Mesendoderm (in vitro differentiated cells): Measurements from ENCODE around the gene KLHL6.

Experiments
- DNase-seq: peaks from one replicate; pipeline ENCODE4 v3.0.0; 2013
- H2AK5ac ChIP-seq: 2 replicates; pipeline ENCODE4 v1.6.1; 2013; ENCODE audit warnings: low read length, inconsistent platforms
- H2BK120ac ChIP-seq: 2 replicates; pipeline ENCODE4 v1.6.1; 2013; ENCODE audit warnings: low read depth, mild to moderate bottlenecking, low read length, moderate library complexity, mixed read lengths
- H2BK15ac ChIP-seq: replicated peaks from 2 replicates; pipeline ENCODE4 v1.6.1; 2013; ENCODE audit warnings: low read depth, mild to moderate bottlenecking, moderate library complexity
- H2BK5ac ChIP-seq: 2 replicates; pipeline ENCODE4 v1.6.1; 2013; ENCODE audit warnings: low read length, inconsistent platforms
- H3K18ac ChIP-seq: 2 replicates; pipeline ENCODE4 v1.6.1; 2013; ENCODE audit warnings: mild to moderate bottlenecking, low read length, mixed read lengths
- H3K23ac ChIP-seq: one replicate; pipeline ENCODE4 v1.6.1; 2013; ENCODE audit warnings: low read length
- H3K27ac ChIP-seq: 2 replicates; pipeline ENCODE4 v1.5.1; 2013; ENCODE audit warnings: low read depth, mild to moderate bottlenecking, inconsistent platforms, low read length, moderate library complexity
- H3K27me3 ChIP-seq: 2 replicates; pipeline ENCODE4 v1.6.1; 2013; ENCODE audit warnings: low read length, control low read depth, mild to moderate bottlenecking, inconsistent platforms; ENCODE audit not compliant: insufficient read depth, poor library complexity
- H3K36me3 ChIP-seq: 2 replicates; pipeline ENCODE4 v1.6.1; 2013; ENCODE audit warnings: low read length, inconsistent platforms; ENCODE audit not compliant: control insufficient read depth, insufficient read depth
- H3K4ac ChIP-seq: one replicate; pipeline ENCODE4 v1.6.1; 2013; ENCODE audit warnings: low read depth, mild to moderate bottlenecking, low read length, moderate library complexity
- H3K4me1 ChIP-seq: 2 replicates; pipeline ENCODE4 v1.6.1; 2013; ENCODE audit warnings: low read depth, low read length, inconsistent platforms; ENCODE audit not compliant: control insufficient read depth
- H3K4me2 ChIP-seq: 2 replicates; pipeline ENCODE4 v1.6.1; 2013; ENCODE audit warnings: low read length
- H3K4me3 ChIP-seq: 2 replicates; pipeline ENCODE4 v1.5.1; 2013; ENCODE audit warnings: mild to moderate bottlenecking, low read length
- H3K56ac ChIP-seq: one replicate; pipeline ENCODE4 v1.6.1; 2013; ENCODE audit warnings: low read length
- H3K79me1 ChIP-seq: 2 replicates; pipeline ENCODE4 v1.6.1; 2013; ENCODE audit warnings: low read length, inconsistent platforms
- H3K79me2 ChIP-seq: 2 replicates; pipeline ENCODE4 v1.6.1; 2013; ENCODE audit warnings: mild to moderate bottlenecking, low read length; ENCODE audit not compliant: control insufficient read depth, insufficient read depth
- H3K9ac ChIP-seq: 2 replicates; pipeline ENCODE4 v1.6.1; 2013; ENCODE audit warnings: low read length, inconsistent platforms
- H4K5ac ChIP-seq: one replicate; pipeline ENCODE4 v1.6.1; 2013; ENCODE audit warnings: low read length
- H4K8ac ChIP-seq: one replicate; pipeline ENCODE4 v1.6.1; 2013; ENCODE audit warnings: low read depth, mild to moderate bottlenecking, control low read depth, low read length, moderate library complexity
- WGBS: extraction: QIAGEN DNeasy Blood & Tissue Kit; methylation state at CpG from one replicate; pipeline ENCODE4 v1.1.7; 2013; ENCODE audit warnings: low lambda C conversion rate, missing lambda C conversion rate; ENCODE audit not compliant: insufficient coverage; ENCODE audit errors: extremely low coverage; 5-methylcytosine and 5-hydroxymethylcytosine counted together

KLHL6 gene

GRCh38 chr3:183485585-183485984 lies 69.9 kb downstream of the KLHL6 start:
- Histone ChIP-seq H3K79me1 (no peaks in the 10 kb centered on the region), H4K8ac (no peak overlapping the region), H3K56ac (no peak overlapping the region), H2AK5ac (no peak overlapping the region), H2BK15ac (no peak overlapping the region), H3K4ac (no peak overlapping the region), H3K4me2 (no peak overlapping the region), H4K5ac (no peak overlapping the region), H3K27me3 (no peaks in the 10 kb centered on the region), H2BK120ac (no peak overlapping the region), H3K4me1 (no peaks in the 10 kb centered on the region), H3K27ac (no peak overlapping the region), H3K36me3 (no peaks in the 10 kb centered on the region), H3K18ac (no peak overlapping the region), H3K4me3 (no peak overlapping the region), H3K9ac (no peak overlapping the region), H3K79me2 (no peaks in the 10 kb centered on the region), H3K23ac (no peak overlapping the region), H2BK5ac (no peak overlapping the region)
- no CpG with 5 or more reads among the region's 6 CpGs for WGBS
- DNase-seq: no peak

GRCh38 chr3:183485093-183485492 lies 70.4 kb downstream of the KLHL6 start:
- H2BK5ac ChIP-seq: no peak overlapping the region
- DNase-seq: no peak
- WGBS: no CpG with 5 or more reads among the region's 6 CpGs
- H3K4ac ChIP-seq: no peak overlapping the region
- no peak overlapping the region for H4K8ac ChIP-seq
- H3K27ac ChIP-seq: no peak overlapping the region
- no peak overlapping the region for H2BK15ac ChIP-seq
- H3K79me2 ChIP-seq: no peaks in the 10 kb centered on the region
- no peak overlapping the region for H3K4me2 ChIP-seq
- no peaks in the 10 kb centered on the region for H3K79me1 ChIP-seq
- H2BK120ac ChIP-seq: no peak overlapping the region
- no peak overlapping the region for H3K56ac ChIP-seq
- H2AK5ac ChIP-seq: no peak overlapping the region
- no peak overlapping the region for H4K5ac ChIP-seq
- no peak overlapping the region for H3K4me3 ChIP-seq
- no peak overlapping the region for H3K9ac ChIP-seq
- no peaks in the 10 kb centered on the region for H3K36me3 ChIP-seq
- H3K18ac ChIP-seq: no peak overlapping the region
- no peaks in the 10 kb centered on the region for H3K27me3 ChIP-seq
- H3K4me1 ChIP-seq: no peaks in the 10 kb centered on the region
- H3K23ac ChIP-seq: no peak overlapping the region

GRCh38 chr3:183484431-183485075 lies 71.0 kb downstream of the KLHL6 start:
- WGBS: no CpG with 5 or more reads among the region's 4 CpGs
- Histone ChIP-seq H2BK15ac (no peak overlapping the region), H2AK5ac (no peak overlapping the region), H4K8ac (no peak overlapping the region), H3K4me2 (no peak overlapping the region), H4K5ac (no peak overlapping the region), H3K79me2 (no peaks in the 10 kb centered on the region), H3K23ac (no peak overlapping the region), H3K4me3 (no peak overlapping the region), H2BK120ac (no peak overlapping the region), H3K36me3 (no peaks in the 10 kb centered on the region), H3K27me3 (no peaks in the 10 kb centered on the region), H3K4ac (no peak overlapping the region), H3K4me1 (no peaks in the 10 kb centered on the region), H3K18ac (no peak overlapping the region), H3K9ac (no peak overlapping the region), H3K56ac (no peak overlapping the region), H3K79me1 (no peaks in the 10 kb centered on the region), H3K27ac (no peak overlapping the region), H2BK5ac (no peak overlapping the region)
- no peak for DNase-seq

- no peak overlapping the region for H2AK5ac ChIP-seq
Observed at GRCh38 chr3:183481582-183481981, 73.9 kb downstream of the KLHL6 start.

GRCh38 chr3:183478501-183478900 lies 77.0 kb downstream of the KLHL6 start:
- no peak overlapping the region for H3K18ac ChIP-seq
- H3K27me3 ChIP-seq: no peaks in the 10 kb centered on the region
- H2BK15ac ChIP-seq: no peak overlapping the region
- H3K27ac ChIP-seq: no peak overlapping the region
- no peak overlapping the region for H3K23ac ChIP-seq
- H4K8ac ChIP-seq: no peak overlapping the region
- no peaks in the 10 kb centered on the region for H3K36me3 ChIP-seq
- H3K9ac ChIP-seq: no peak overlapping the region
- no peak overlapping the region for H3K4ac ChIP-seq
- no peaks in the 10 kb centered on the region for H3K79me2 ChIP-seq
- WGBS: no CpG with 5 or more reads among the region's 10 CpGs
- no peak overlapping the region for H2BK120ac ChIP-seq
- no peak overlapping the region for H4K5ac ChIP-seq
- no peak overlapping the region for H3K4me2 ChIP-seq
- no peak overlapping the region for H3K4me3 ChIP-seq
- H2AK5ac ChIP-seq: no peak overlapping the region
- no peak overlapping the region for H3K56ac ChIP-seq
- H2BK5ac ChIP-seq: no peak overlapping the region
- H3K4me1 ChIP-seq: no peaks in the 10 kb centered on the region
- DNase-seq: no peak
- no peaks in the 10 kb centered on the region for H3K79me1 ChIP-seq

More at GRCh38 chr3:183481582-183481981, 73.9 kb downstream of the KLHL6 start:
- H3K18ac ChIP-seq: no peak overlapping the region
- DNase-seq: no peak
- H2BK120ac ChIP-seq: no peak overlapping the region
- H3K36me3 ChIP-seq: no peaks in the 10 kb centered on the region
- no peak overlapping the region for H3K9ac ChIP-seq
- H3K27me3 ChIP-seq: no peaks in the 10 kb centered on the region
- no peak overlapping the region for H3K27ac ChIP-seq
- no peak overlapping the region for H3K56ac ChIP-seq
- H3K4me1 ChIP-seq: no peaks in the 10 kb centered on the region
- no peak overlapping the region for H4K8ac ChIP-seq
- H2BK15ac ChIP-seq: no peak overlapping the region
- no peak overlapping the region for H3K4ac ChIP-seq
- H2BK5ac ChIP-seq: no peak overlapping the region
- no peak overlapping the region for H3K4me2 ChIP-seq
- no CpG with 5 or more reads among the region's 8 CpGs for WGBS
- no peak overlapping the region for H3K23ac ChIP-seq
- no peaks in the 10 kb centered on the region for H3K79me2 ChIP-seq
- H3K79me1 ChIP-seq: no peaks in the 10 kb centered on the region
- no peak overlapping the region for H4K5ac ChIP-seq
- no peak overlapping the region for H3K4me3 ChIP-seq
